MCF 10A (cell line): Measurements from ENCODE around the gene SURF4. TPM values are rescaled to one million over a fixed set of nuclear protein-coding genes. Genes with fewer than 3 reads are reported as not detected.

Source experiments
- BruUV-seq: library from RNA; stranded (reverse); fragments of 400-500 nt; replicated peaks from 2 replicates; lab custom pipeline; 2021; lab: Mats Ljungman, UMichigan
- CTCF ChIA-PET: fragments of 300-600 bp; sonication (Branson Sonifier 250); formaldehyde crosslinking; extraction: SDS; loops from one replicate; lab custom pipeline; 2021; ENCODE audit warnings: antibody characterized with exemption, inconsistent platforms; lab: Yijun Ruan, JAX
- POLR2A ChIA-PET: fragments of 300-600, 350-650 bp; sonication (Branson Sonifier 250); formaldehyde crosslinking; extraction: SDS; loops from one replicate; lab custom pipeline; 2020; ENCODE audit warnings: antibody characterized with exemption, inconsistent platforms; lab: Yijun Ruan, JAX
- DNase-seq: peaks from one replicate; pipeline ENCODE4 v3.0.0-alpha.2; 2018; ENCODE audit not compliant: unreplicated experiment
- H3K27ac Mint-ChIP-seq: one replicate; pipeline ENCODE4 v1.8.0; 2022; ENCODE audit warnings: mild to moderate bottlenecking, low read depth, mixed read lengths; ENCODE audit not compliant: unreplicated experiment
- H3K27me3 Mint-ChIP-seq: one replicate; pipeline ENCODE4 v1.8.0; 2022; ENCODE audit warnings: mixed read lengths; ENCODE audit not compliant: insufficient read depth, unreplicated experiment
- H3K36me3 Mint-ChIP-seq: one replicate; pipeline ENCODE4 v1.8.0; 2022; ENCODE audit warnings: mild to moderate bottlenecking, moderate library complexity, mixed read lengths; ENCODE audit not compliant: insufficient read depth, unreplicated experiment
- H3K4me1 Mint-ChIP-seq: one replicate; pipeline ENCODE4 v1.8.0; 2022; ENCODE audit warnings: mixed read lengths; ENCODE audit not compliant: insufficient read depth, unreplicated experiment
- H3K4me3 Mint-ChIP-seq: one replicate; pipeline ENCODE4 v1.8.0; 2022; ENCODE audit warnings: mild to moderate bottlenecking, moderate library complexity, mixed read lengths; ENCODE audit not compliant: unreplicated experiment
- H3K9me3 Mint-ChIP-seq: one replicate; pipeline ENCODE4 v1.8.0; 2022; ENCODE audit warnings: mixed read lengths; ENCODE audit not compliant: unreplicated experiment
- CTCF ChIP-seq: fragments of 200-600 bp; IDR thresholded peaks from one replicate; pipeline ENCODE4 v1.8.0; 2022; ENCODE audit warnings: antibody characterized with exemption, mild to moderate bottlenecking; ENCODE audit not compliant: unreplicated experiment
- intact Hi-C: fragments of 100-400 bp; cut with micrococcal nuclease; formaldehyde crosslinking; loops from 2 replicates; pipeline ENCODE4 v1.14.1; 2022
- total RNA-seq: library from RNA; stranded (reverse); gene quantifications from 2 replicates; pipeline ENCODE4 v1.2.3, GENCODE V29; 2022

The SURF4 gene
- total RNA-seq, 1 experiment from 2014 or later = 198 TPM

- intact Hi-C loops = no loop called here
- no peak for DNase-seq
- Mint-ChIP-seq H3K4me1 (no peaks in the 10 kb centered on the region), H3K27me3 (no peaks in the 10 kb centered on the region), H3K4me3 (no peak overlapping the region), H3K9me3 (no peaks in the 10 kb centered on the region), H3K27ac (no peak overlapping the region), H3K36me3 (no peaks in the 10 kb centered on the region)
- no TSS peak for BruUV-seq
- POLR2A ChIA-PET = no interaction called here
- TF ChIP-seq CTCF = no peak
- CTCF ChIA-PET = interaction anchor here (2.1 kb wide), 1 partner anchor 198 kb away, joined by 7 read pairs; no protein-coding TSS in a partner anchor
These were observed 9.0 kb upstream of the SURF4 start for GRCh38 chr9:133384736-133385321.

- POLR2A ChIA-PET = interaction anchor here (0.6 kb wide), 1 partner anchor 36 kb away, joined by 3 read pairs; the partner anchor contains the start of genes MED22 and RPL7A
- intact Hi-C loops = no loop called here
- no peak for TF ChIP-seq CTCF
- CTCF ChIA-PET = no interaction called here
- BruUV-seq = no TSS peak
- no peaks in the 10 kb centered on the region for H3K9me3 Mint-ChIP-seq
- H3K4me1 Mint-ChIP-seq = peaks cover 1% of the 10 kb centered on the region
- no peak overlapping the region for H3K27ac Mint-ChIP-seq
- no peak for DNase-seq
- no peaks in the 10 kb centered on the region for H3K27me3 Mint-ChIP-seq
- H3K4me3 Mint-ChIP-seq = no peak overlapping the region
- H3K36me3 Mint-ChIP-seq = no peaks in the 10 kb centered on the region
These were observed 7.6 kb upstream of the SURF4 start for GRCh38 chr9:133383438-133383837.

GRCh38 chr9:133382507-133383141 is 6.8 kb upstream of the SURF4 start:
- Mint-ChIP-seq H3K4me3 (no peak overlapping the region), H3K9me3 (no peaks in the 10 kb centered on the region), H3K27ac (no peak overlapping the region), H3K27me3 (no peaks in the 10 kb centered on the region), H3K4me1 (peaks cover 9% of the 10 kb centered on the region), H3K36me3 (no peaks in the 10 kb centered on the region)
- no peak for TF ChIP-seq CTCF
- CTCF ChIA-PET = no interaction called here
- DNase-seq = no peak
- BruUV-seq = no TSS peak
- POLR2A ChIA-PET = no interaction called here
- intact Hi-C loops = no loop called here

GRCh38 chr9:133380734-133381133 is 4.9 kb upstream of the SURF4 start:
- Mint-ChIP-seq H3K27me3 (no peaks in the 10 kb centered on the region), H3K27ac (no peak overlapping the region), H3K36me3 (no peaks in the 10 kb centered on the region), H3K4me1 (peaks cover 15% of the 10 kb centered on the region), H3K4me3 (no peak overlapping the region), H3K9me3 (no peaks in the 10 kb centered on the region)
- no TSS peak for BruUV-seq
- CTCF ChIA-PET = no interaction called here
- TF ChIP-seq CTCF = no peak
- DNase-seq = no peak
- intact Hi-C loops = no loop called here
- POLR2A ChIA-PET = no interaction called here
